ENCODE results near the gene TM4SF5. TPM values are rescaled to one million over a fixed set of nuclear protein-coding genes. Genes with fewer than 3 reads are reported as not detected.

TM4SF5 gene
- polyA plus RNA-seq, 3 donors = not detected

- no peak overlapping the region for H3K9ac ChIP-seq (ENCODE audit: insufficient read depth, low read length, poor library complexity, severe bottlenecking)
- Mint-ChIP-seq H3K27me3 (ENCODE audit: low read depth in 3 of 3) (peaks cover 50 to 77% (median 56%) of the 10 kb centered on the region in 3 donors), H3K9me3 (peaks cover 0 to 14% (median 5%) of the 10 kb centered on the region in 7 donors), H3K27ac (no peak overlapping the region), H3K36me3 (peaks cover 10 to 17% of the 10 kb centered on the region in 2 donors), H3K4me1 (peaks cover 45% of the 10 kb centered on the region), H3K4me3 (no peak overlapping the region)
- intact Hi-C loops (cut with micrococcal nuclease) = loop anchor here in 1 of 2 donors (5.0 kb wide), 1 partner anchor 34 kb away; no protein-coding TSS in a partner anchor
- DNase-seq = no peak
- H2AFZ ChIP-seq (ENCODE audit: insufficient read depth, low read depth, low read length, poor library complexity, severe bottlenecking) = no peak overlapping the region
- no peaks in the 10 kb centered on the region for H4K20me1 ChIP-seq (ENCODE audit: insufficient read depth, low read length)
- H3K27ac ChIP-seq (ENCODE audit: low read depth in 1 of 2, low read length in 2 of 2) = no peak overlapping the region
- H3K79me2 ChIP-seq (ENCODE audit: insufficient read depth, low read length) = no peaks in the 10 kb centered on the region
- H3K4me2 ChIP-seq (replicated peaks; ENCODE audit: extremely low read depth, low read length, poor library complexity, severe bottlenecking) = no peak overlapping the region
- H3K36me3 ChIP-seq (replicated peaks in 1 of 2; ENCODE audit: control insufficient read depth in 1 of 2, insufficient read depth in 2 of 2, low read length in 2 of 2) = no peaks in the 10 kb centered on the region
- TF ChIP-seq CTCF (IDR thresholded peaks at IDR 0.05) = no peak
- H3K27me3 ChIP-seq (ENCODE audit: control insufficient read depth in 2 of 2, insufficient read depth in 2 of 2, low read length in 2 of 2) = peaks cover 10 to 57% of the 10 kb centered on the region in 2 donors
- peaks cover 36 to 49% of the 10 kb centered on the region in 2 donors for H3K4me1 ChIP-seq (ENCODE audit: control insufficient read depth in 1 of 2, insufficient read depth in 2 of 2, low read length in 2 of 2)
- no peak overlapping the region for H3K4me3 ChIP-seq (replicated peaks in 1 of 3; ENCODE audit: low read depth in 2 of 3, low read length in 3 of 3)
- 81% methylated on average over 2 of the region's 8 CpGs for WGBS (ENCODE audit: insufficient coverage)
- H3K9me3 ChIP-seq (replicated peaks in 1 of 2; ENCODE audit: control insufficient read depth in 1 of 2, insufficient read depth in 1 of 2, low read length in 2 of 2) = no peaks in the 10 kb centered on the region
These were observed 28.5 kb upstream of the TM4SF5 start for GRCh38 chr17:4743216-4743615.

- peaks cover 0 to 8% (median 2%) of the 10 kb centered on the region in 7 donors for H3K9me3 Mint-ChIP-seq
- Histone ChIP-seq H3K4me1 (ENCODE audit: control insufficient read depth in 1 of 2, insufficient read depth in 2 of 2, low read length in 2 of 2) (peaks cover 36 to 49% of the 10 kb centered on the region in 2 donors), H3K9me3 (replicated peaks in 1 of 2; ENCODE audit: control insufficient read depth in 1 of 2, insufficient read depth in 1 of 2, low read length in 2 of 2) (no peaks in the 10 kb centered on the region), H3K79me2 (ENCODE audit: insufficient read depth, low read length) (no peaks in the 10 kb centered on the region), H4K20me1 (ENCODE audit: insufficient read depth, low read length) (no peaks in the 10 kb centered on the region), H3K27me3 (ENCODE audit: control insufficient read depth in 2 of 2, insufficient read depth in 2 of 2, low read length in 2 of 2) (peaks cover 7 to 51% of the 10 kb centered on the region in 2 donors), H3K36me3 (replicated peaks in 1 of 2; ENCODE audit: control insufficient read depth in 1 of 2, insufficient read depth in 2 of 2, low read length in 2 of 2) (no peaks in the 10 kb centered on the region), H3K4me2 (replicated peaks; ENCODE audit: extremely low read depth, low read length, poor library complexity, severe bottlenecking) (no peak overlapping the region), H3K27ac (ENCODE audit: low read depth in 1 of 2, low read length in 2 of 2) (no peak overlapping the region), H3K4me3 (replicated peaks in 1 of 3; ENCODE audit: low read depth in 2 of 3, low read length in 3 of 3) (no peak overlapping the region), H3K9ac (ENCODE audit: insufficient read depth, low read length, poor library complexity, severe bottlenecking) (no peak overlapping the region), H2AFZ (ENCODE audit: insufficient read depth, low read depth, low read length, poor library complexity, severe bottlenecking) (no peak overlapping the region)
- no peak overlapping the region for H3K27ac Mint-ChIP-seq
- intact Hi-C loops (cut with micrococcal nuclease) = loop anchor here in 1 of 2 donors (5.0 kb wide), 1 partner anchor 33 kb away; no protein-coding TSS in a partner anchor
- TF ChIP-seq CTCF (IDR thresholded peaks at IDR 0.05) = no peak
- DNase-seq = no peak
- peaks cover 3 to 15% of the 10 kb centered on the region in 2 donors for H3K36me3 Mint-ChIP-seq
- H3K27me3 Mint-ChIP-seq (ENCODE audit: low read depth in 3 of 3) = peaks cover 44 to 74% (median 49%) of the 10 kb centered on the region in 3 donors
- H3K4me1 Mint-ChIP-seq = peaks cover 46% of the 10 kb centered on the region
- WGBS (ENCODE audit: insufficient coverage) = 90% methylated on average over 2 of the region's 9 CpGs
- H3K4me3 Mint-ChIP-seq = peak overlapping the region in 1 of 2 donors; percentile 55
These were observed 27.8 kb upstream of the TM4SF5 start for GRCh38 chr17:4743898-4744297.
